Measurements from ENCODE around the gene NFATC4. TPM values are rescaled to one million over a fixed set of nuclear protein-coding genes. Genes with fewer than 3 reads are reported as not detected.

NFATC4 gene
- total RNA-seq, 1 donor from 2014 or later = 130 TPM

DNA sequence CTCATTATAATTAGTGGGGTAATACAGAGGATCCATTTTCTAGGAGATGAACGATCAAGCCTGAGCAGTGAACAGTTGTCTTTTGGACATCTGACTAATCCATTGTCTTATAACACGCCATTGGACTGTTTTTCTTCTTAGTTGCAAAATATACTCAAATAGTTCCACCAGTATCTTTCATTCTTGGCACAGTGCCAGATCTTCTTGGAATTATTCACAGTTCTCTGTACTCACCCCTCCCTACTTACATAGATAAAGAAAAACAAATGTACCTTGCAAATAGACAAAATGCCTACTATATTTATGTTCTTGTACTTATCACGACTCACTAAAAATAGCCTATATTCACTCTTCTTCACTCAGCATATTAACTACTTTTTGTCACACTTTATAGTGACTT, 57.7 kb downstream of the NFATC4 start:
- DNase-seq (ENCODE audit: extremely low spot score, unreplicated experiment) = no peak
- H3K4me1 Mint-ChIP-seq (ENCODE audit: unreplicated experiment) = peaks cover 4% of the 10 kb centered on the region
- H3K27me3 Mint-ChIP-seq = no peaks in the 10 kb centered on the region
- no peak overlapping the region for H3K4me3 Mint-ChIP-seq
- TF ChIP-seq, protein P1, sequence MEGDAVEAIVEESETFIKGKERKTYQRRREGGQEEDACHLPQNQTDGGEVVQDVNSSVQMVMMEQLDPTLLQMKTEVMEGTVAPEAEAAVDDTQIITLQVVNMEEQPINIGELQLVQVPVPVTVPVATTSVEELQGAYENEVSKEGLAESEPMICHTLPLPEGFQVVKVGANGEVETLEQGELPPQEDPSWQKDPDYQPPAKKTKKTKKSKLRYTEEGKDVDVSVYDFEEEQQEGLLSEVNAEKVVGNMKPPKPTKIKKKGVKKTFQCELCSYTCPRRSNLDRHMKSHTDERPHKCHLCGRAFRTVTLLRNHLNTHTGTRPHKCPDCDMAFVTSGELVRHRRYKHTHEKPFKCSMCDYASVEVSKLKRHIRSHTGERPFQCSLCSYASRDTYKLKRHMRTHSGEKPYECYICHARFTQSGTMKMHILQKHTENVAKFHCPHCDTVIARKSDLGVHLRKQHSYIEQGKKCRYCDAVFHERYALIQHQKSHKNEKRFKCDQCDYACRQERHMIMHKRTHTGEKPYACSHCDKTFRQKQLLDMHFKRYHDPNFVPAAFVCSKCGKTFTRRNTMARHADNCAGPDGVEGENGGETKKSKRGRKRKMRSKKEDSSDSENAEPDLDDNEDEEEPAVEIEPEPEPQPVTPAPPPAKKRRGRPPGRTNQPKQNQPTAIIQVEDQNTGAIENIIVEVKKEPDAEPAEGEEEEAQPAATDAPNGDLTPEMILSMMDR (conservative IDR thresholded peaks at IDR 0.05) = no peak
- no peaks in the 10 kb centered on the region for H3K36me3 Mint-ChIP-seq
- H3K27ac Mint-ChIP-seq = peak overlapping the region; percentile 22
- H3K9me3 Mint-ChIP-seq = no peaks in the 10 kb centered on the region

DNA sequence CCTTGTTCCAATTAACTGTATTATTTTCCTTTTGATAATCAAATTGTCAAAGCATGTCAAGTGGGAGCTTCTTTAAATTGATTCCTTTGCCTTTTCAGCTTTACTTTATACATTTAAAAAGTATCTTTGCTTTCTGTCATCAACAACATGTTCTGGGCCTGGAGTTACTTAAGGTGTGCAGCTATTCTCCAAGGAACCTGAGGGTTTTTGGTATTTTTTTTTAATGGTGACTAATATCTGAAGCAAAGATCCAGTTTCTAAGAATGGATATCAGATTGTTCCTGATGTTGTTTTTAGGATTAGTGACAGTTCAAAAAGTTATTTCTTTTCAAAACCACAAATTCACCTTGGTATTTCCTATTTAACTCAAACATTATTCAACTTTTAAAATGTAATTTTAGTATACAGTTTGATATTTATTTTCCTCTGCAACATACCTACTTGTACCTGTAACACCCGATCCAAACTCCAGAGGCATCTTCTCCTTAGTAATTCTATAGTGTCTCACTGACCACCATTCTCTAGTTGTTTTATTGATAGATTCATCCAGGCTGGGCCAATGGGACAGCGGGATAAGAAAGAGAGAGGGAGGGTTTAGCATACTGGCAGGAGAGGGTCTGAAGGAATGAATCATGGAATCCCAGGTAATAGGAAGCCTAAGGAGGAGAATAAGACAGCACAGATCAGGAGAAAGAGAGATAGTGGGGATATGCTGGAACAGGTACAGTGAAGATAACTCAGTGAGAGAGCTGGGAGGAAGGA, 58.3 kb downstream of the NFATC4 start:
- TF ChIP-seq, protein P1 (conservative IDR thresholded peaks at IDR 0.05) = no peak
- H3K27ac Mint-ChIP-seq = peak overlapping the region; percentile 48
- H3K4me1 Mint-ChIP-seq (ENCODE audit: unreplicated experiment) = peaks cover 5% of the 10 kb centered on the region
- H3K4me3 Mint-ChIP-seq = peak overlapping the region; percentile 42
- H3K27me3 Mint-ChIP-seq = no peaks in the 10 kb centered on the region
- H3K9me3 Mint-ChIP-seq = no peaks in the 10 kb centered on the region
- DNase-seq (ENCODE audit: extremely low spot score, unreplicated experiment) = no peak
- H3K36me3 Mint-ChIP-seq = no peaks in the 10 kb centered on the region

DNA sequence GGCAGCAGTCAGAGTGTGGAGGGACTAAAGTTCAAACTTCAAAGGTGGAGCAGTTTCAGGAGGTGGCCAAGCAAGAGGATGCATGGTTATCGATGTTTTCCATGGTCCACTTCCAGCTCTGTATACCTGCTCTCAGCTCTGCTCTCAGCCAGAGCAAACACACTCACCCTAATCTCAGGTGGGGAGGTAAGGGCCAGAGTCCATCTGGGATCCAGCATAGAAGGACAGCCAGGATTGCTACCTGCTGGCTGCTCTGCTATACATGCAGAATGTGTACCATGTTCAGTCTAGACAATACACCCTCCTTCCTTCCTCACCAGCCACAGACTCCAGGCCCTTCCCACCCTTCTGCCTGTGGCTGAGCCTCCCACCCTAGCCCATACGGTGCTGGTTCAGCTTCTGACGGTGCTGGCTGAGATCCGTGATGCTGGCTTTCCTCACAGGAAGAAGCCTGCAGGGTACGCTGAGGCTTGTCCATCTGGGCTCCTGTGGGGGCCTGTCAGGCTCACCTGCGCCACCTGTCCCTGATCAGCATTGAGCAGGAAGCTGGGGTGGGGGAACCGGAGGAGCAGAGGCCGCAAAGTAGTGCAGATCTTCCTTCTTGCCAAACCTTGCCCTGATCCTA, 59.0 kb downstream of the NFATC4 start:
- Mint-ChIP-seq H3K4me1 (ENCODE audit: unreplicated experiment) (peaks cover 11% of the 10 kb centered on the region), H3K36me3 (peaks cover 6% of the 10 kb centered on the region), H3K27me3 (no peaks in the 10 kb centered on the region), H3K27ac (peak overlapping the region; percentile 48), H3K4me3 (peak overlapping the region; percentile 42), H3K9me3 (no peaks in the 10 kb centered on the region)
- no peak for DNase-seq (ENCODE audit: extremely low spot score, unreplicated experiment)
- TF ChIP-seq, protein P1 (conservative IDR thresholded peaks at IDR 0.05) = no peak

DNA sequence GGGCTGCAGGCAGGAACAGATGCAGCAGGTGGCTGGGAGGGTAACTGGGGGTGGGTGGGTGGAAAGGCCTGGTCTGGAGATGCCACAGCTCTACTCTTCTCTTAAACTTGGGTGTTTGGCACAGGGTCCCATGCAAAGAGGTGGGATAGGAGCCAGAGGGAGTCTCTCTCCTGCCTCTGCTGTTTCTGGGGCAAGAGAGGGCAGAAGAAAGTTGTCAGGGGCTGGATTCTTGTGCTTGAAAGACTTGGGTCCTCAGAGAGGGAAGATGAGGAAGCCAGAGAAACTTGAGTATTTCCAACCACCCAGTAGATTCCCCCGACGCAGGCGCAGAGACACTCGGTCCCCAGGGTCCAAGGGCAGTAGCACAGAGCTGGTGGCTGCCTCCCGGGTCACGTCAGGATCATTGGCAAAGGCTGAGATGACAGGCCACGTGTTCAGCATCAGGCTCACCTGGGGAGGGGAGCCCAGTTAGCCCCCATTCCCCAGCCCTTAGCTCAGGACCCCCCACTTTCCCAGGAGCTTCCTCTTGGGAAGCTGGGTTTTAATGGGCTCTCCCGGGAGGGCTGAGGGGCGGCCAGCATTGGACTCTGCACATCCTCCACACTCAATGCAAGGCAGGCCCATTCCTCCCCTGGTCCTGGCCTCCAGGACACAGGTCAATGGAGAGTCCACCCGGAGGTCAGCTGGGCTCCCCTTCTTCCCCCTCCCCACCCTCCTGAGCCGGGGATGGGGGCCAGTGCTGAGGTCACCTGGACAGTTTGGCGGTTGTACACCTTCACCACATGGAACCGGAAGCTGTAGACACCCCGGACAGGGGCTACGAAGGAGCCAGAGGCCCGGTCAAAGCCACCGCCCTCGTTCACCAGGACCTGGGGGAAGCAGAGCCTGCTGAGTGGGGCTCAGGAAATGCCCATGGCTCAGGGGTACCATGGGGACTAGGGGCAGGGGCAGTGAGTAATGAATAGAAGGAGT, 59.8 kb downstream of the NFATC4 start:
- Mint-ChIP-seq H3K9me3 (no peaks in the 10 kb centered on the region), H3K27ac (peak overlapping the region; percentile 48), H3K4me3 (peak overlapping the region; percentile 62), H3K36me3 (peaks cover 7% of the 10 kb centered on the region), H3K27me3 (no peaks in the 10 kb centered on the region), H3K4me1 (ENCODE audit: unreplicated experiment) (peaks cover 12% of the 10 kb centered on the region)
- no peak for DNase-seq (ENCODE audit: extremely low spot score, unreplicated experiment)
- TF ChIP-seq, protein P1 (conservative IDR thresholded peaks at IDR 0.05) = no peak

DNA sequence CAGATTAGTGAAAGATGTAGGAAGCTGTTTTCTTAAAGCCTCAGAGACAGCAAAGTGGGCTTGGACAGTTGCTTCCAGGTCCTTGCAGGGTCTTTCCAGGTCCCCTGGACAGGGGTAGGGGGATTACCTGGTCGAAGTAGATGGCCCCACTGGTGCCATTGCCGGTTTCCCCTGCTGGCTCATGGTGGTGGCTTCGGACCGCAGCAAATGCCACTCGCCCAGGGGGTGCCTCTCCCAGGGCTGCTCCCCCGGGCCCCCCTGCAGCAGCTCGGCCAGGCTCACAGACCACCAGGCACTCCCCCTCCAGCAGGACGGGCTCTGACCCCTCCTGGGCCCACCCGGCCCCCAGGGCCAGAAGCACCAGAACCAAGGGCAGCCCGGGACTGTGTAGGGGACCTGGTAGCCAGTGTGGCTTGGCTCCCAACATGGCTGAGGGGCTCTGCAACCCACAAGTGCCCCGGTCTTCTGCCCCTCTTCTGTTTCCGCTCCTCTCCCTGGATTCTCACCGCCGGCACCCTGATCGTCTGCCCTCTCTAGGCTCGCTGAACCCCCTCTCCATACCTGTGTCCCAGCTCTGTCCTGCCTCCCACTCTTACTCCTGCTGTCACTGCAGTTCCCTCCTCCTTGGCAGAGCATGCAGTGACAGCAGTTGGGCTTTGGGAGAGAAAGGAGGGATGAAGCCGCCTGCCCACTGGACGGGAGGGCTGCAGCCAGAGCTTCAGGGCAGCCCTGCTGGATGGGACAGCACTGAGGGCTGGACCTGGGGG, 60.8 kb downstream of the NFATC4 start:
- TF ChIP-seq, protein P1 (conservative IDR thresholded peaks at IDR 0.05) = no peak
- Mint-ChIP-seq H3K36me3 (peaks cover 11% of the 10 kb centered on the region), H3K4me1 (ENCODE audit: unreplicated experiment) (peaks cover 21% of the 10 kb centered on the region), H3K4me3 (peak overlapping the region; percentile 89), H3K9me3 (no peaks in the 10 kb centered on the region), H3K27ac (peak overlapping the region; percentile 94), H3K27me3 (no peaks in the 10 kb centered on the region)
- peak; percentile 68 for DNase-seq (ENCODE audit: extremely low spot score, unreplicated experiment)

Measured in type B pancreatic cell (in vitro differentiated cells).